GM10248 (cell line): ENCODE data around the gene HDAC4.

Experiments
- CTCF ChIA-PET: fragments of 300-600 bp; sonication (Branson Sonifier 250); formaldehyde crosslinking; extraction: SDS; loops from one replicate; lab custom pipeline; 2021; ENCODE audit warnings: antibody characterized with exemption; lab: Yijun Ruan, JAX
- POLR2A ChIA-PET: fragments of 350-650 bp; sonication (Branson Sonifier 250); formaldehyde crosslinking; extraction: SDS; loops from one replicate; lab custom pipeline; 2020; ENCODE audit warnings: antibody characterized with exemption; lab: Yijun Ruan, JAX
- DNase-seq: peaks from one replicate; pipeline ENCODE4 v3.0.0; 2012; ENCODE audit errors: extremely low spot score
- TF ChIP-seq, protein P1 (sequence below): IDR thresholded peaks from 2 replicates; pipeline ENCODE4 v1.5.1; 2012; ENCODE audit warnings: mild to moderate bottlenecking, low read depth; ENCODE audit errors: extremely low read depth, missing control alignments, control extremely low read depth

The HDAC4 gene

DNA sequence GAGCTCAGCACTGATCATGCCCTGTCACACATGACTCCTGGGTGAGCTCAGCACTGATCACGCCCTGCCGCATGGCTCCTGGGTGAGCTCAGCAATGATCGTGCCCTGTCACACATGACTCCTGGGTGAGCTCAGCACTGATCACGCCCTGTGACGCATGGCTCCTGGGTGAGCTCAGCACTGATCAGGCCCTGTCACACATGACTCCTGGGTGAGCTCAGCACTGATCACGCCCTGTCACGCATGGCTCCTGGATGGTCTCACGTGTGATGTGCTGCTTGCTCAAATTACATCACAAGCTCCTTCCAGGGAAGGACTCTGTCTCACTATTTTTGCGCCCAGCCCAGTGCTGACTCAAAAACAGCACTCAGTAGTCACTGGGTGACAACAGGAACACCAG lies 258.0 kb downstream of the HDAC4 start:
- TF ChIP-seq, protein P1, sequence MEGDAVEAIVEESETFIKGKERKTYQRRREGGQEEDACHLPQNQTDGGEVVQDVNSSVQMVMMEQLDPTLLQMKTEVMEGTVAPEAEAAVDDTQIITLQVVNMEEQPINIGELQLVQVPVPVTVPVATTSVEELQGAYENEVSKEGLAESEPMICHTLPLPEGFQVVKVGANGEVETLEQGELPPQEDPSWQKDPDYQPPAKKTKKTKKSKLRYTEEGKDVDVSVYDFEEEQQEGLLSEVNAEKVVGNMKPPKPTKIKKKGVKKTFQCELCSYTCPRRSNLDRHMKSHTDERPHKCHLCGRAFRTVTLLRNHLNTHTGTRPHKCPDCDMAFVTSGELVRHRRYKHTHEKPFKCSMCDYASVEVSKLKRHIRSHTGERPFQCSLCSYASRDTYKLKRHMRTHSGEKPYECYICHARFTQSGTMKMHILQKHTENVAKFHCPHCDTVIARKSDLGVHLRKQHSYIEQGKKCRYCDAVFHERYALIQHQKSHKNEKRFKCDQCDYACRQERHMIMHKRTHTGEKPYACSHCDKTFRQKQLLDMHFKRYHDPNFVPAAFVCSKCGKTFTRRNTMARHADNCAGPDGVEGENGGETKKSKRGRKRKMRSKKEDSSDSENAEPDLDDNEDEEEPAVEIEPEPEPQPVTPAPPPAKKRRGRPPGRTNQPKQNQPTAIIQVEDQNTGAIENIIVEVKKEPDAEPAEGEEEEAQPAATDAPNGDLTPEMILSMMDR = no peak
- DNase-seq = no peak
- CTCF ChIA-PET = interaction anchor here (1.0 to 2.9 kb wide), 6 partner anchors 12 to 1001 kb away, joined by 3 to 12 read pairs (median 4); no protein-coding TSS in a partner anchor
- POLR2A ChIA-PET = interaction anchor here (1.3 kb wide), 1 partner anchor 258 kb away, joined by 3 read pairs; the partner anchor contains the start of gene HDAC4

DNA sequence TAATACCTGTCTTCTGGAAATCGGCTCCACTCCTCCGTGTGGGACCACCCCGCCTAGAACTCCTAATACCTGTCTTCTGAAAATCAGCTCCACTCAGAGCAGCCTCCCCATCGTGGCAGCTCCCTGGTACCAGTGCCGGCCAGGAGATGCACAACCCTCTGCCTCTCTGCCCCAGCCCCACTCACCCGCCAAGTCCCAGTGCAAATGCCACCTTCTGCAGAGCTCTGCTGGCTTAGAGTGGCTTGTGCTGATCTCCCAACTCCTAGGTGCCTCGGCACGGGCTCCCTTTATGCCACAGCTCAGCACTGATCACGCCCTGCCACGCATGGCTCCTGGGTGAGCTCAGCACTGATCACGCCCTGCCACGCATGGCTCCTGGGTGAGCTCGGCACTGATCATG lies 258.5 kb downstream of the HDAC4 start:
- ChIA-PET POLR2A (interaction anchor here (1.3 kb wide), 1 partner anchor 259 kb away, joined by 3 read pairs; the partner anchor contains the start of gene HDAC4), CTCF (interaction anchor here (1.3 to 2.9 kb wide), 4 partner anchors 12 to 123 kb away, joined by 3 to 12 read pairs (median 6); no protein-coding TSS in a partner anchor)
- DNase-seq = no peak
- TF ChIP-seq, protein P1 = no peak

DNA sequence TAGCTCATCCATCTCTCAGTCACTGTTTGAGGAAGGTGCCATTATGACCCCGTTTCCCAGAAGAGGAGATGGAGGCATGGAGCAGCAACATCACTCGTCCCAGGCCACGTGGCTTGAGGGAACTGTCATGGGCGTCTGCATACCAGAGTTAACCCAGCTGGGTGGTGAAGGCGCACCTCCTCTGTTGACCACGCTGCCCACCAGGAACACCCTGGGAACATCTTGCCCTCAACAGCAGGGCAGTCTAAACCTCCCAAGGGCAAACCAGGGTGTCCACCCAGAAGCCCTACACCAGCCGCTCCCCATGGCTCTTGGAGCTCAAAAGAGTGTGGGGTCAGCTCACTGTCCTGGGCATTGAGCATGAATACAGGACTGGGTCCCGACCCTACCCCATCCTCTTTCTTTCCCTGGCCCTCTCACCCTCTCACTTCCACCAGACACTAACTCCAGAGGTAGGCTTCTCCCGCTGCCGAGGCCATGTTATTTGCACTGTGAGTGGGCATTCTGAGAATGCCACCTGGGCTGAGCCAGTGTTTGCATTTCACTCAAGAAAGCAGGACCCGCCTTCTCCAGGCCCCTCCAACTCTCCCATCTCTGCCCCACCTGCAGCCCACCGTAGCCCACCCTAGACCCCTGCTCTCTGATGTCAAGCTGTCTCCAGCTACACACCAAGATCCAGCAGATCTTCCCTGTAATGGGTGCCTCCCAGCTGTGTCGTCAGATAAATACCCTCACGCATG lies 259.6 kb downstream of the HDAC4 start:
- TF ChIP-seq, protein P1 = no peak
- CTCF ChIA-PET = interaction anchor here (1.0 kb wide), 2 partner anchors 9 to 10 kb away, joined by 3 read pairs; no protein-coding TSS in a partner anchor

DNA sequence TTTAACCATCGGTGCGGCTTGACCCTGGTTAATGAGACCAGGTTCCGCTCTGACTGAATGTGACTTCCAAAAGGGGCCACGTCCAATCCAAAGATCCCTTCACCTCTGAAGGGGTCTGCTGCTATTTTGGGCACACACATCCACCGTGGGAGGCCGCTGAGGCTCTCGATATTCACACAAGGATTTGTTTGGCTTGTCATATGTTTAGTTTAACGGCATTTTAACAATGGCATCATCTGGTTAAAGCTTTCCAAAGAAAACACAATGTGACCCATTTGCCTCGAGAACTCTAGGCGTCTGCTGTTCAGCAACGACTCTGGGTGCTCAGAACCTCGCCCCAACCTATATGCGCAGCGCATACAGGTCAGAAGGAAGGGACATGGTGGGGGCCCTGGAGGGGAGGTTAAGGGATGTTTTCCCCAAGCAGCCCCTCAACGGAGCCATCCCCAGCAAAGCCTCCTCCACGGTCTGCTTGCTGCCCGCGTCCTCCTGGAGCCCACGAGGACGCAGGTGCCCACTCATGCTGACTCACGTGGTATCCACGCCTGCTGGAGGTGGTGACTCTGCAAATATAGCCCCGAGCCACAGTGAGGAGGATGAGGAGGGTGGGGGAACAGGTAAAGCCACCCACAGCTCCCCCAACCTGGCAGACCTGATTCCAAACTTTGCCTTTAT lies 260.3 kb downstream of the HDAC4 start:
- ChIA-PET POLR2A (no interaction called here), CTCF (interaction anchor here (1.0 kb wide), 2 partner anchors 8 to 11 kb away, joined by 3 read pairs; no protein-coding TSS in a partner anchor)
- TF ChIP-seq, protein P1 = no peak
- no peak for DNase-seq

More for the DNA sequence above, 259.6 kb downstream of the HDAC4 start:
- POLR2A ChIA-PET = no interaction called here
- DNase-seq = no peak

DNA sequence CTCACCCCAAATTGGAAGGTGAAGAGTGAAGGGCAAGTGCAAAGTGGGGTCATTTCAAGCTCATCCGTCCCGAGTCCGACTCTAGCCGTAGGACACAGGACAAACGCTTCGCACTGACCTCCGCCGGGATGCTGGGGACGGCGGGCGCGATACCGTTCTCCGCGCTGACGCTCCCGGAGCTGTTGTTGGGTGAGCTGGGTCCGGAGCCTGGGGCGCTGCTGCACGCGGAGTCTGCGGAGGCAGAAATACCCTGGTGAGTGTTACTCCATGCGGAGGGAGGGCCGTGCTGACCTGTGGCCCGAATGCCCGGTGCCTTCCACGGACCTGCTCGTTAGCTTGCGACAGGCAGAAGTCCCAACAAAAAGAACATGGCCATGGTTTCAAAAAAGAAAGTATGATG lies 261.3 kb downstream of the HDAC4 start:
- no peak for DNase-seq
- TF ChIP-seq, protein P1 = no peak
- CTCF ChIA-PET = no interaction called here
- POLR2A ChIA-PET = no interaction called here

DNA sequence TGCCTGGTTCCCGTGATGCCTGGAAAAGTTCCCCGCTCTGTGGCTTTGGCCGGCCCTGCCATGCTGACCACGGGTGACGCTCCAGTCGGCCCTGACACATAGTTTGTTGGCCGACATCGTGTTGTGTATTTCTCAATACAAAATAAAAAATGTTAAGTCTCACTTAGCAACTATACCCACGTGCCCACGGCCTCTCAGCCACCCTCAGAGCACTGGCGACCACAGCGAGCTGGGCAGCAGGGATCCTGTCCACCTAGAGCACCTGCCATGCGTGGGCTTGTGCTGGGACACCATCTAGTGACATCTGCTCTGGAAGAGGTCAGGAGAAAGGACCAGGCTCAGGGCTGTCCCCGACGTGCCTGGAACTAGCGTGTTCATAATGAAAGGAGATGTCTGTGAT lies 261.7 kb downstream of the HDAC4 start:
- DNase-seq = no peak
- TF ChIP-seq, protein P1 = no peak
- CTCF ChIA-PET = no interaction called here
- POLR2A ChIA-PET = no interaction called here
